NT2/D1 (cell line): ENCODE measurements around the gene AFDN.

Source experiments
- YY1 ChIP-seq: IDR thresholded peaks from 2 replicates; pipeline ENCODE4 v1.6.1; 2011; ENCODE audit not compliant: insufficient read length, insufficient read depth
- ZNF274 ChIP-seq: IDR thresholded peaks from 2 replicates; pipeline ENCODE4 v1.6.1; 2011; ENCODE audit warnings: mild to moderate bottlenecking, low read depth, low read length

GRCh38 chr6:167892835-167893815 lies 66.4 kb downstream of the AFDN start:
- TF ChIP-seq YY1 (no peak), ZNF274 (no peak)
